BLaER1 (cell line): ENCODE data around the gene SLC22A6.
"Not testable (repeated sequence)": the region's sequence is repeated elsewhere in the genome, so short reads cannot be mapped to it uniquely, and the experiment has no call there.

Experiments used
- H3K27ac ChIP-seq: shearing (Covaris generic); formaldehyde crosslinking; 2 replicates; pipeline ENCODE4 v1.8.1; 2022
- H3K27me3 ChIP-seq: shearing (Covaris generic); formaldehyde crosslinking; 2 replicates; pipeline ENCODE4 v1.8.1; 2022
- H3K36me3 ChIP-seq: shearing (Covaris generic); formaldehyde crosslinking; 2 replicates; pipeline ENCODE4 v1.8.1; 2022
- H3K4me1 ChIP-seq: shearing (Covaris generic); formaldehyde crosslinking; 2 replicates; pipeline ENCODE4 v1.8.1; 2022
- H3K4me2 ChIP-seq: shearing (Covaris generic); formaldehyde crosslinking; 2 replicates; pipeline ENCODE4 v1.8.1; 2022
- H3K4me3 ChIP-seq: shearing (Covaris generic); formaldehyde crosslinking; 2 replicates; pipeline ENCODE4 v1.8.1; 2022
- H3K9ac ChIP-seq: shearing (Covaris generic); formaldehyde crosslinking; 2 replicates; pipeline ENCODE4 v1.8.1; 2022
- H3K9me3 ChIP-seq: shearing (Covaris generic); formaldehyde crosslinking; 2 replicates; pipeline ENCODE4 v1.8.1; 2022
- H4K20me1 ChIP-seq: shearing (Covaris generic); formaldehyde crosslinking; 2 replicates; pipeline ENCODE4 v1.8.1; 2022
- Cebpa-rat ChIP-seq: shearing (Covaris generic); IDR thresholded peaks from 2 replicates; pipeline ENCODE4 v1.8.1; 2022

SLC22A6 gene

GRCh38 chr11:62959422-62959980, 25.3 kb downstream of the SLC22A6 start:
- H3K4me3 ChIP-seq, result no peak overlapping the region
- peaks cover 15% of the 10 kb centered on the region for H3K4me1 ChIP-seq
- peak overlapping the region; percentile 63 for H3K4me2 ChIP-seq
- TF ChIP-seq Cebpa-rat, result no peak
- H4K20me1 ChIP-seq, result no peaks in the 10 kb centered on the region
- H3K9me3 ChIP-seq, result no peaks in the 10 kb centered on the region
- no peak overlapping the region for H3K27ac ChIP-seq
- H3K36me3 ChIP-seq, result no peaks in the 10 kb centered on the region
- no peak overlapping the region for H3K9ac ChIP-seq
- no peaks in the 10 kb centered on the region for H3K27me3 ChIP-seq

GRCh38 chr11:62958547-62959421, 26.0 kb downstream of the SLC22A6 start:
- Histone ChIP-seq H3K36me3 (no peaks in the 10 kb centered on the region), H3K9ac (no peak overlapping the region), H3K4me3 (no peak overlapping the region), H3K4me1 (peaks cover 15% of the 10 kb centered on the region), H3K9me3 (no peaks in the 10 kb centered on the region), H3K27me3 (no peaks in the 10 kb centered on the region), H4K20me1 (no peaks in the 10 kb centered on the region), H3K27ac (no peak overlapping the region), H3K4me2 (peak overlapping the region; percentile 63)
- TF ChIP-seq Cebpa-rat, result no peak

- peaks cover 15% of the 10 kb centered on the region for H3K4me1 ChIP-seq
- H3K9me3 ChIP-seq, result no peaks in the 10 kb centered on the region
These were observed 27.6 kb downstream of the SLC22A6 start for GRCh38 chr11:62957147-62957546.

GRCh38 chr11:62954478-62954877, 30.3 kb downstream of the SLC22A6 start:
- no peak overlapping the region for H3K9ac ChIP-seq
- no peaks in the 10 kb centered on the region for H3K9me3 ChIP-seq
- no peaks in the 10 kb centered on the region for H4K20me1 ChIP-seq
- H3K27ac ChIP-seq, result no peak overlapping the region
- H3K4me2 ChIP-seq, result no peak overlapping the region
- no peaks in the 10 kb centered on the region for H3K36me3 ChIP-seq
- no peak overlapping the region for H3K4me3 ChIP-seq
- H3K4me1 ChIP-seq, result peaks cover 15% of the 10 kb centered on the region
- no peak for TF ChIP-seq Cebpa-rat
- no peaks in the 10 kb centered on the region for H3K27me3 ChIP-seq

More at GRCh38 chr11:62957147-62957546, 27.6 kb downstream of the SLC22A6 start:
- TF ChIP-seq Cebpa-rat, result no peak
- no peaks in the 10 kb centered on the region for H3K27me3 ChIP-seq
- H3K4me3 ChIP-seq, result no peak overlapping the region
- H3K36me3 ChIP-seq, result no peaks in the 10 kb centered on the region
- no peak overlapping the region for H3K27ac ChIP-seq
- no peak overlapping the region for H3K9ac ChIP-seq
- H4K20me1 ChIP-seq, result no peaks in the 10 kb centered on the region
- no peak overlapping the region for H3K4me2 ChIP-seq

GRCh38 chr11:62953811-62954210, 31.0 kb downstream of the SLC22A6 start:
- H3K9me3 ChIP-seq, result no peaks in the 10 kb centered on the region
- no peak overlapping the region for H3K9ac ChIP-seq
- H3K36me3 ChIP-seq, result no peaks in the 10 kb centered on the region
- peaks cover 8% of the 10 kb centered on the region for H3K4me1 ChIP-seq
- TF ChIP-seq Cebpa-rat, result no peak
- H3K27me3 ChIP-seq, result no peaks in the 10 kb centered on the region
- H3K4me3 ChIP-seq, result no peak overlapping the region
- H3K27ac ChIP-seq, result no peak overlapping the region
- H3K4me2 ChIP-seq, result no peak overlapping the region
- H4K20me1 ChIP-seq, result no peaks in the 10 kb centered on the region

- Histone ChIP-seq H3K27me3 (no peaks in the 10 kb centered on the region), H4K20me1 (no peaks in the 10 kb centered on the region), H3K4me2 (no peak overlapping the region), H3K27ac (no peak overlapping the region), H3K9ac (no peak overlapping the region), H3K4me1 (no peaks in the 10 kb centered on the region), H3K36me3 (no peaks in the 10 kb centered on the region), H3K4me3 (no peak overlapping the region), H3K9me3 (no peaks in the 10 kb centered on the region)
- TF ChIP-seq Cebpa-rat, result no peak
These were observed 35.9 kb downstream of the SLC22A6 start for GRCh38 chr11:62948765-62949320.

GRCh38 chr11:62945538-62945937, 39.2 kb downstream of the SLC22A6 start:
- not testable (repeated sequence) for H3K27me3 ChIP-seq, H3K4me2 ChIP-seq, H3K4me1 ChIP-seq

GRCh38 chr11:62937528-62937927, 47.2 kb downstream of the SLC22A6 start:
- H4K20me1 ChIP-seq, H3K9ac ChIP-seq, H3K4me2 ChIP-seq, H3K27ac ChIP-seq, H3K36me3 ChIP-seq, H3K4me1 ChIP-seq, H3K4me3 ChIP-seq, H3K9me3 ChIP-seq, H3K27me3 ChIP-seq: not testable (repeated sequence)

More at GRCh38 chr11:62945538-62945937, 39.2 kb downstream of the SLC22A6 start:
- H3K36me3 ChIP-seq, H3K4me3 ChIP-seq, H3K9ac ChIP-seq, H4K20me1 ChIP-seq, H3K27ac ChIP-seq, H3K9me3 ChIP-seq: not testable (repeated sequence)

GRCh38 chr11:62934496-62934785, 50.3 kb downstream of the SLC22A6 start:
- H4K20me1 ChIP-seq, result no peaks in the 10 kb centered on the region
- peaks cover 8% of the 10 kb centered on the region for H3K9me3 ChIP-seq
- no peak overlapping the region for H3K27ac ChIP-seq
- TF ChIP-seq Cebpa-rat, result no peak
- no peak overlapping the region for H3K9ac ChIP-seq
- peaks cover 22% of the 10 kb centered on the region for H3K4me1 ChIP-seq
- no peaks in the 10 kb centered on the region for H3K36me3 ChIP-seq
- no peaks in the 10 kb centered on the region for H3K27me3 ChIP-seq
- no peak overlapping the region for H3K4me2 ChIP-seq
- H3K4me3 ChIP-seq, result no peak overlapping the region

GRCh38 chr11:62933750-62934495, 50.8 kb downstream of the SLC22A6 start:
- no peak overlapping the region for H3K9ac ChIP-seq
- no peak for TF ChIP-seq Cebpa-rat

More at GRCh38 chr11:62933750-62934495, 50.8 kb downstream of the SLC22A6 start:
- Histone ChIP-seq H3K4me2 (no peak overlapping the region), H3K27me3 (peaks cover 4% of the 10 kb centered on the region; the same call in 1 of the 2 replicates), H3K9me3 (peaks cover 8% of the 10 kb centered on the region), H3K4me1 (peaks cover 22% of the 10 kb centered on the region), H4K20me1 (no peaks in the 10 kb centered on the region), H3K27ac (no peak overlapping the region), H3K4me3 (no peak overlapping the region), H3K36me3 (no peaks in the 10 kb centered on the region)
